Keratinocyte (primary cell): Measurements from ENCODE around the gene LHFPL6.

Source experiments
- CTCF ChIP-seq, 3 experiments: IDR thresholded peaks in 1 of 3; conservative IDR thresholded peaks in 1 of 3; optimal IDR thresholded peaks in 1 of 3; 2 replicates in 2 of 3; 3 replicates in 1 of 3; pipeline versions ENCODE3 to v1.5.1; 2011; ENCODE audit warnings: low read length in 3 of 3, mild to moderate bottlenecking in 3 of 3, moderate library complexity in 2 of 3, control low read depth in 1 of 3, inconsistent platforms in 1 of 3; ENCODE audit not compliant: insufficient read depth in 2 of 3; ENCODE audit errors: extremely low read depth in 1 of 3
- EZH2 ChIP-seq: IDR thresholded peaks from one replicate; pipeline ENCODE4 v1.6.1; 2012; ENCODE audit warnings: inconsistent platforms, mild to moderate bottlenecking, low read length, moderate library complexity

- no peak for TF ChIP-seq CTCF (optimal IDR thresholded peaks at IDR 0.05 in 1 of 3, IDR thresholded peaks at IDR 0.05 in 1 of 3, conservative IDR thresholded peaks at IDR 0.05 in 1 of 3; ENCODE audit: extremely low read depth in 1 of 3, insufficient read depth in 2 of 3, low read length in 3 of 3)
- TF ChIP-seq EZH2, result no peak
Measured at GRCh38 chr13:39603424-39603947, 493 bp upstream of the LHFPL6 start.
